Memory B cell (primary cell): ENCODE results near the gene TBX6.
"Not testable (repeated sequence)": the region's sequence is repeated elsewhere in the genome, so short reads cannot be mapped to it uniquely, and the experiment has no call there.

Experiments
- ATAC-seq: fragments of 150-1000 bp; cut with Tn5 transposase; 2 replicates; pipeline ENCODE4 v1.10.0; 2021; ENCODE audit warnings: low read depth, mild to moderate bottlenecking, moderate library complexity
- DNase-seq, 2 donors: peaks; one replicate each; pipeline ENCODE4 v3.0.0; 2022; ENCODE audit warnings: low spot score in 2 of 2
- H3K27ac Mint-ChIP-seq: one replicate; pipeline ENCODE4 v1.8.0; 2022; ENCODE audit warnings: mild to moderate bottlenecking, moderate library complexity, mixed read lengths
- H3K27me3 Mint-ChIP-seq: one replicate; pipeline ENCODE4 v1.8.0; 2022; ENCODE audit warnings: mixed read lengths
- H3K36me3 Mint-ChIP-seq: one replicate; pipeline ENCODE4 v1.8.0; 2022; ENCODE audit warnings: mild to moderate bottlenecking, mixed read lengths
- H3K4me1 Mint-ChIP-seq: one replicate; pipeline ENCODE4 v1.8.0; 2022; ENCODE audit warnings: mixed read lengths
- H3K4me3 Mint-ChIP-seq: one replicate; pipeline ENCODE4 v1.8.0; 2022; ENCODE audit warnings: mild to moderate bottlenecking, moderate library complexity, mixed read lengths
- H3K9me3 Mint-ChIP-seq: one replicate; pipeline ENCODE4 v1.8.0; 2022; ENCODE audit warnings: mixed read lengths

TBX6 gene

GRCh38 chr16:30091474-30092372 lies at the start of gene TBX6:
TBX6 (minus strand) TSS chr16:30091924; CDS start chr16:30091193, 731 bp downstream.
- Mint-ChIP-seq H3K4me1 (peaks cover 32% of the 10 kb centered on the region), H3K27me3 (no peaks in the 10 kb centered on the region), H3K27ac (peak within 1 kb of the TSS; percentile 89), H3K36me3 (peaks cover 11% of the 10 kb centered on the region), H3K4me3 (peak within 1 kb of the TSS; percentile 88), H3K9me3 (no peaks in the 10 kb centered on the region)
- ATAC-seq, result peak; percentile 72
- peak; percentile 92 to 94 for DNase-seq

- Mint-ChIP-seq H3K9me3 (no peaks in the 10 kb centered on the region), H3K27me3 (no peaks in the 10 kb centered on the region), H3K4me1 (peaks cover 10% of the 10 kb centered on the region), H3K36me3 (no peaks in the 10 kb centered on the region), H3K27ac (no peak overlapping the region), H3K4me3 (no peak overlapping the region)
- no peak for DNase-seq
- no peak for ATAC-seq
Observed at GRCh38 chr16:30139583-30140481, 48.1 kb upstream of the TBX6 start.

GRCh38 chr16:30137897-30138296 lies 46.2 kb upstream of the TBX6 start:
- Mint-ChIP-seq H3K27me3 (no peaks in the 10 kb centered on the region), H3K27ac (no peak overlapping the region), H3K4me3 (no peak overlapping the region)

GRCh38 chr16:30136971-30137605 lies 45.4 kb upstream of the TBX6 start:
- Mint-ChIP-seq H3K36me3 (no peaks in the 10 kb centered on the region), H3K4me3 (no peak overlapping the region), H3K9me3 (no peaks in the 10 kb centered on the region), H3K4me1 (peaks cover 5% of the 10 kb centered on the region), H3K27ac (no peak overlapping the region), H3K27me3 (no peaks in the 10 kb centered on the region)
- no peak for DNase-seq
- no peak for ATAC-seq

More at GRCh38 chr16:30137897-30138296, 46.2 kb upstream of the TBX6 start:
- ATAC-seq (no peak), DNase-seq (no peak)
- Mint-ChIP-seq H3K9me3 (no peaks in the 10 kb centered on the region), H3K4me1 (peaks cover 5% of the 10 kb centered on the region), H3K36me3 (no peaks in the 10 kb centered on the region)

GRCh38 chr16:30132591-30132990 lies 40.9 kb upstream of the TBX6 start:
- ATAC-seq (no peak), DNase-seq (no peak)
- no peaks in the 10 kb centered on the region for H3K4me1 Mint-ChIP-seq
- no peaks in the 10 kb centered on the region for H3K36me3 Mint-ChIP-seq
- H3K27ac Mint-ChIP-seq, result no peak overlapping the region
- H3K27me3 Mint-ChIP-seq, result no peaks in the 10 kb centered on the region
- no peaks in the 10 kb centered on the region for H3K9me3 Mint-ChIP-seq
- no peak overlapping the region for H3K4me3 Mint-ChIP-seq

GRCh38 chr16:30131869-30132475 lies 40.2 kb upstream of the TBX6 start:
- Mint-ChIP-seq H3K36me3 (no peaks in the 10 kb centered on the region), H3K27ac (no peak overlapping the region), H3K27me3 (no peaks in the 10 kb centered on the region), H3K4me3 (no peak overlapping the region), H3K4me1 (no peaks in the 10 kb centered on the region), H3K9me3 (no peaks in the 10 kb centered on the region)
- no peak for DNase-seq
- no peak for ATAC-seq

- DNase-seq (no peak), ATAC-seq (no peak)
- H3K27me3 Mint-ChIP-seq, result no peaks in the 10 kb centered on the region
- no peaks in the 10 kb centered on the region for H3K9me3 Mint-ChIP-seq
- H3K4me3 Mint-ChIP-seq, result no peak overlapping the region
- H3K4me1 Mint-ChIP-seq, result peaks cover 2% of the 10 kb centered on the region
- no peak overlapping the region for H3K27ac Mint-ChIP-seq
- no peaks in the 10 kb centered on the region for H3K36me3 Mint-ChIP-seq
Observed at GRCh38 chr16:30127993-30128392, 36.3 kb upstream of the TBX6 start.

- not testable (repeated sequence) for H3K27ac Mint-ChIP-seq, H3K27me3 Mint-ChIP-seq, H3K4me3 Mint-ChIP-seq, ATAC-seq, H3K9me3 Mint-ChIP-seq, DNase-seq, H3K36me3 Mint-ChIP-seq, H3K4me1 Mint-ChIP-seq
Observed at GRCh38 chr16:30125690-30126089, 34.0 kb upstream of the TBX6 start.

GRCh38 chr16:30124985-30125379 lies 33.3 kb upstream of the TBX6 start:
- Mint-ChIP-seq H3K36me3 (no peaks in the 10 kb centered on the region), H3K4me1 (peaks cover 14% of the 10 kb centered on the region), H3K27ac (no peak overlapping the region), H3K9me3 (no peaks in the 10 kb centered on the region), H3K27me3 (no peaks in the 10 kb centered on the region), H3K4me3 (no peak overlapping the region)
- ATAC-seq, result no peak
- no peak for DNase-seq

- peak; percentile 20 for ATAC-seq
- Mint-ChIP-seq H3K27ac (peak overlapping the region; percentile 53), H3K27me3 (no peaks in the 10 kb centered on the region), H3K4me1 (peaks cover 15% of the 10 kb centered on the region), H3K4me3 (peak overlapping the region; percentile 88), H3K9me3 (no peaks in the 10 kb centered on the region), H3K36me3 (peaks cover 5% of the 10 kb centered on the region)
- peak in 1 of 2 donors; percentile 5 for DNase-seq
Observed at GRCh38 chr16:30122604-30123160, 31.0 kb upstream of the TBX6 start.

- Mint-ChIP-seq H3K36me3 (peaks cover 5% of the 10 kb centered on the region), H3K9me3 (no peaks in the 10 kb centered on the region), H3K27me3 (no peaks in the 10 kb centered on the region), H3K4me1 (peaks cover 15% of the 10 kb centered on the region), H3K27ac (peak overlapping the region; percentile 53), H3K4me3 (peak overlapping the region; percentile 88)
- DNase-seq (no peak), ATAC-seq (no peak)
Observed at GRCh38 chr16:30121741-30122571, 30.2 kb upstream of the TBX6 start.

GRCh38 chr16:30120340-30121105 lies 28.8 kb upstream of the TBX6 start:
- no peaks in the 10 kb centered on the region for H3K27me3 Mint-ChIP-seq

More at GRCh38 chr16:30120340-30121105, 28.8 kb upstream of the TBX6 start:
- Mint-ChIP-seq H3K4me3 (peak overlapping the region; percentile 14), H3K27ac (peak overlapping the region; percentile 20), H3K36me3 (peaks cover 5% of the 10 kb centered on the region), H3K9me3 (no peaks in the 10 kb centered on the region), H3K4me1 (peaks cover 14% of the 10 kb centered on the region)
- DNase-seq (no peak), ATAC-seq (no peak)
